Naive B cell (primary cell): ENCODE measurements around the gene PPP2R3B. TPM values are rescaled to one million over a fixed set of nuclear protein-coding genes. Genes with fewer than 3 reads are reported as not detected.
A peak's percentile ranks its signal among the peaks of the same experiment; 100 is the strongest.
"Not testable (repeated sequence)": the region's sequence is repeated elsewhere in the genome, so short reads cannot be mapped to it uniquely, and the experiment has no call there.

Experiments
- ATAC-seq, 2 donors: fragments of 150-1000 bp; cut with Tn5 transposase; 2 replicates each; pipeline ENCODE4 v1.10.0; 2021; ENCODE audit warnings: low read depth in 2 of 2, mild to moderate bottlenecking in 2 of 2, moderate library complexity in 2 of 2
- DNase-seq: peaks from one replicate; pipeline ENCODE4 v3.0.0; 2022
- H3K27ac Mint-ChIP-seq, 6 donors: one replicate each; pipeline ENCODE4 v1.8.0; 2020 to 2022; ENCODE audit warnings: mild to moderate bottlenecking in 6 of 6, mixed read lengths in 6 of 6, moderate library complexity in 5 of 6, inconsistent platforms in 2 of 6
- H3K27me3 Mint-ChIP-seq, 3 donors: one replicate each; pipeline ENCODE4 v1.8.0; 2021 to 2022; ENCODE audit warnings: mixed read lengths in 3 of 3, mild to moderate bottlenecking in 1 of 3
- H3K36me3 Mint-ChIP-seq, 2 donors: one replicate each; pipeline ENCODE4 v1.8.0; 2020 to 2022; ENCODE audit warnings: mixed read lengths in 2 of 2, inconsistent platforms in 1 of 2, mild to moderate bottlenecking in 1 of 2
- H3K4me1 Mint-ChIP-seq, 3 donors: one replicate each; pipeline ENCODE4 v1.8.0; 2020 to 2022; ENCODE audit warnings: mixed read lengths in 3 of 3, inconsistent platforms in 1 of 3, mild to moderate bottlenecking in 1 of 3, moderate library complexity in 1 of 3
- H3K4me3 Mint-ChIP-seq, 8 donors: one replicate each; pipeline ENCODE4 v1.8.0; 2020 to 2022; ENCODE audit warnings: mild to moderate bottlenecking in 8 of 8, mixed read lengths in 8 of 8, moderate library complexity in 8 of 8, inconsistent platforms in 2 of 8
- H3K9me3 Mint-ChIP-seq, 7 donors: one replicate each; pipeline ENCODE4 v1.8.0; 2020 to 2022; ENCODE audit warnings: mixed read lengths in 7 of 7, mild to moderate bottlenecking in 5 of 7, inconsistent platforms in 2 of 7, moderate library complexity in 1 of 7
- polyA plus RNA-seq, 6 donors: library from polyadenylated mRNA; unstranded; fragments of 300-500 nt; fragmentation: Illumina TruSeq; gene quantifications; one replicate each; pipeline ENCODE4 v1.2.3, GENCODE V29; 2021; ENCODE audit warnings: low read depth in 6 of 6

PPP2R3B gene
- polyA plus RNA-seq, 6 donors from 2014 or later, result 8.3 to 17.4 (median 12.4) TPM

GRCh38 chrX:421646-422391, 35.1 kb upstream of the PPP2R3B start:
- Mint-ChIP-seq H3K9me3 (peaks cover 0 to 4% (median 0%) of the 10 kb centered on the region in 7 donors), H3K36me3 (no peaks in the 10 kb centered on the region), H3K27me3 (peaks cover 0 to 21% (median 3%) of the 10 kb centered on the region in 3 donors), H3K4me3 (no peak overlapping the region), H3K4me1 (peaks cover 0 to 5% (median 2%) of the 10 kb centered on the region in 3 donors), H3K27ac (no peak overlapping the region)
- DNase-seq (no peak), ATAC-seq (peak in 1 of 2 donors; percentile 39)

DNA sequence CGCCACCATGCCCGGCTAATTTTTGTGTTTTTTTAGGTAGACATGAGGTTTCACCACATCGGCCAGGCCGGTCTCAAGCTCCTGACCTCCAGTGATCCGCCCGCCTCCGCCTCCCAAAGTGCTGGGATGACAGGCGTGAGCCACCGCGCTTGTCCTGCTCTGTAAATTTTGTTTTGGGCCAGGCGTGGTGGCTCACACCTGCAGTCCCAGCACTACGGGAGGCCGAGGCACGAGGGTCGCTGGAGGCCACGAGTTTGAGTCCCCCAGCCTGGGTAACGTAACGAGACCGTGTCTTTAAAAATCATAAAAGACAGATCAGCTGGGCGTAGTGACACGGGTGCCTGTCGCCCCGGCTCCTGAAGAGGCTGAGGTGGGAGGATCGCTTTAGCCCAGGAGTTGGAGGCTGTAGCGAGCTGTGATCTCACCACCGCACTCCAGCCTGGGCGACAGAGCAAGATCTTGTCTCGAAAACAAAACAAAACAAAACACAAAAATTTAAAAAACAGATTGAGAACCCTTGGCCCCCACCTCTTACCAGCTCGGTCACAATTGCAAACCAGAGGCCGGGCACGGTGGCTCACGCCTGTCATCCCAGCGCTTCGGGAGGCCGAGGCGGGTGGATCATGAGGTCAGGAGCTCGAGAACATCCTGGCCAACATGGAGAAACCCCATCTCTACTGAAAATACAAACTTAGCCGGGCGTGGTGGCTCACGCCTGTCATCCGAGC, 34.0 kb upstream of the PPP2R3B start:
- DNase-seq (no peak), ATAC-seq (no peak)
- no peak overlapping the region for H3K27ac Mint-ChIP-seq
- peaks cover 0 to 5% (median 2%) of the 10 kb centered on the region in 3 donors for H3K4me1 Mint-ChIP-seq
- H3K27me3 Mint-ChIP-seq, result peaks cover 0 to 9% (median 0%) of the 10 kb centered on the region in 3 donors
- peaks cover 0 to 5% (median 0%) of the 10 kb centered on the region in 7 donors for H3K9me3 Mint-ChIP-seq
- no peak overlapping the region for H3K4me3 Mint-ChIP-seq
- no peaks in the 10 kb centered on the region for H3K36me3 Mint-ChIP-seq

DNA sequence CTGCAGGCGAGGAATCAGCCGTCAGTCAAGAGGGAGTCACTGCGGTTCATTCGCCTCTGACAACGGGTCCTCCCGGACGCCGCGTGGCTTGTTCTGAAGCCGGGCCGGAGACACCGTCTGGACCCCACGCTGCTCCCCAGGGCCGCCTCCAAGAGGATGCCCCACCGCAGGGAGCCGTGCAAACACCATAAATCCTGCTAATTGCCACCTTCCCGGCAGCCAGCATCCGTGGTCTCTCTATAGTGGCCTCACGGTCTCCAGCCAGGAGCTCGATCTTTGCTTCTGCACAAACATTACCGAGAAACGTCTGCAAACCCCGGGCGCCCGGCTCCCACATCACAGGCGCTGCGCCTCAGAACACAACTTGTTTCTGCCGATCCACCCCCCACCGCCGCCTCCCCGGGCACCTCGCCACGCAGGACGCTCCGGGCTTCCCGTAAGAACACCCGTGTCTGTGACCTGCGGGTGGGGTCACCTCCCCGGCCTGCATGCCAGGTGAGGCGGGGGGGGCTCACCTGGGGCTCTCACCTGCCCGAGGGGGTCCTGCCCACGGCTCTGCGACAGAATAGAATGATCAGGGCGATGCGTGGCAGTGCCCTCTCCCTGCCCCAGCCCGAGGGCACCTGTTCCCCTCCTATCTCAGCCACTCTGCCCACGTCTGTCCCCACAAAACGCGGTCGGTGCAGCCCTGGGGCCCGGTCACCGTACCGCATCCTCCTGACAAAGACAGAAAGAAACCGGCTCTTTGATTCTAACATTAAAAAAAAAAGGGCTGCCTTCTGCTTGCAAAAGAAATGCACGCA, 32.4 kb upstream of the PPP2R3B start:
- DNase-seq, result no peak
- H3K36me3 Mint-ChIP-seq, result no peaks in the 10 kb centered on the region

DNA sequence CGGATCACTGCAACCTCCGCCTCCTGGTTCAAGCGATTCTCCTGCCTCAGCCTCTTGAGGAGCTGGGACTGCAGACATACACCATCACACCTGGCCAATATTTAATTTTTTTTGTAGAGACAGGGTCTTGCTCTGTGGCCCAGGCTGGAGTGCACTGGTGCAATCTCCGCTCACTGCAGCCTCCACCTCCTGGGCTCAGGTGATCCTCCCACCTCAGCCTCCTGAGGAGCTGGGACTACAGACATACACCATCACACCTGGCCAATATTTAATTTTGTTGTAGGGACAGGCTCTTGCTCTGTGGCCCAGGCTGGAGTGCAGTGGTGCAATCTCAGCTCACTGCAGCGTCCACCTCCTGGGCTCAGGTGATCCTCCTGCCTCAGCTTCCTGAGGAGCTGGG, 28.8 kb upstream of the PPP2R3B start:
- not testable (repeated sequence) for ATAC-seq
- peaks cover 0 to 16% (median 0%) of the 10 kb centered on the region in 3 donors for H3K27me3 Mint-ChIP-seq

More for the DNA sequence above, 32.4 kb upstream of the PPP2R3B start:
- Mint-ChIP-seq H3K9me3 (peaks cover 0 to 5% (median 0%) of the 10 kb centered on the region in 7 donors), H3K4me1 (peaks cover 0 to 5% (median 2%) of the 10 kb centered on the region in 3 donors), H3K27ac (no peak overlapping the region), H3K4me3 (peak overlapping the region in 1 of 8 donors; percentile 59), H3K27me3 (peaks cover 0 to 12% (median 0%) of the 10 kb centered on the region in 3 donors)
- no peak for ATAC-seq

DNA sequence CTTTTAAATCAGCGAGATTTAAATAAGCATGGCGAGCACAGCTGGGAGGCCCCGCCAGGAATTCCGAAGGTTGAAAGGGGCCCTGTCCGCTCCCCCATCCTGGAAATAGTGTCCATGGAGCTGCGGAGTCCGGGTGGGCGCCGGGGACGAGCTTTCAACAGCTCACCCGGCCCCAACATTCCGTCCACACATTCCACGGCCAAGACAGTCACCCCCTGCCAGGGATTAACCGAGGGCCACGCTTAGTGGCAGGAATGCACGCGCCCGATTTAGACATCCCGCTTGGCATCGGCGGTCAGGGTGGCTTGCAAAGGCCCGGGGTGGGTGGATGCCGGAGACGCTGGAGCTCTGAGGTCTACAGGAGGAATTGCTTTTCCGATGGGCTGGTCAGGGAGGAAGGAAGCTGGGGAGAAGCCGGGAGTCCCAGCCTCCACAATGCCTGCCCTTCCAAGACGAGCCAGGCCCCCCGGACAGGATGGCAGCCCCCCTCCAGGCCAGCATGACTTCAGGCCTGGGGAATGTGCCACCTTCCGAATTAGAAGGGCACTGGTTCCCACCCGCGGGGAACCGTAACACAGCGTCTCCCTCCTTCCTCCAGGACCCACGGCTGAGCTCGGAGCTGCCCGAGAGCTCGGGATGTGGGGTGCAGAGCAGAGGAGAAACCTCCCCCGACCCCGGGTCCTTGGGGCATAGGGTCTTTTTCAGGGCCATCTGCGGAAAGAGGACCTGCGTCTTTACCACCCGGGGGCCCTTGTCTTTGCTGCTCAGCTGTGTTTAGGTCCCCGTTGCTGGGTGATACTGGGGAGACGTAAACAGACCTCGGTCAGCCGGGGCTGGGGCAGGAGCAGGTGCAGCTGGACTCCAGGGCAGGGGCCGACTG, 26.9 kb upstream of the PPP2R3B start:
- H3K4me3 Mint-ChIP-seq, result peak overlapping the region in 1 of 8 donors; percentile 38
- H3K36me3 Mint-ChIP-seq, result no peaks in the 10 kb centered on the region
- DNase-seq (no peak), ATAC-seq (peak; percentile 12 to 35)
- H3K27me3 Mint-ChIP-seq, result peaks cover 0 to 16% (median 0%) of the 10 kb centered on the region in 3 donors
- H3K4me1 Mint-ChIP-seq, result peaks cover 0 to 7% (median 0%) of the 10 kb centered on the region in 3 donors
- H3K27ac Mint-ChIP-seq, result no peak overlapping the region
- peaks cover 0 to 3% (median 2%) of the 10 kb centered on the region in 7 donors for H3K9me3 Mint-ChIP-seq

More for the DNA sequence above, 28.8 kb upstream of the PPP2R3B start:
- H3K36me3 Mint-ChIP-seq, H3K27ac Mint-ChIP-seq, DNase-seq, H3K4me1 Mint-ChIP-seq, H3K4me3 Mint-ChIP-seq, H3K9me3 Mint-ChIP-seq: not testable (repeated sequence)

GRCh38 chrX:410296-410695, 23.6 kb upstream of the PPP2R3B start:
- peaks cover 0 to 16% (median 0%) of the 10 kb centered on the region in 3 donors for H3K27me3 Mint-ChIP-seq
- no peak overlapping the region for H3K4me3 Mint-ChIP-seq
- no peak overlapping the region for H3K27ac Mint-ChIP-seq
- peaks cover 0 to 3% (median 0%) of the 10 kb centered on the region in 7 donors for H3K9me3 Mint-ChIP-seq
- ATAC-seq (no peak), DNase-seq (no peak)
- H3K36me3 Mint-ChIP-seq, result no peaks in the 10 kb centered on the region
- peaks cover 0 to 7% (median 0%) of the 10 kb centered on the region in 3 donors for H3K4me1 Mint-ChIP-seq

DNA sequence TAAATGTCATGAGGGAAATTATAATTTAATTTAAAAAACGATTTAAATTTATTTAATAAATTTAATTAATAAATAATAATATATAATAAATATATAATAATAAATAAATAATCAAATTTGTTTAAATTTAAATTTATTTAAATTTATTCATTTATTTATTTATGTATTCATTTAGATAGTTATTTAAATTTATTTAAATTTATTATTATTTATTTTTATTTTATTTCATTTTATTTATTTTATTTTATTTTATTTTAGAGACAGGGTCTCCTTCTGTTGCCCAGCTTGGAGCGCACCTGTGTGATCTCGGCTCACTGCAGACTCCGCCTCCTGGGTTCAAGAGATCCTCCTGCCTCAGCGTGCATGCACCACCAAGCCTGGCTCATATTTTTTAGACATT, 18.4 kb upstream of the PPP2R3B start:
- Mint-ChIP-seq H3K36me3 (no peaks in the 10 kb centered on the region), H3K4me3 (no peak overlapping the region), H3K27me3 (no peaks in the 10 kb centered on the region), H3K4me1 (peaks cover 0 to 4% (median 0%) of the 10 kb centered on the region in 3 donors), H3K9me3 (peaks cover 0 to 4% (median 2%) of the 10 kb centered on the region in 7 donors), H3K27ac (no peak overlapping the region)
- DNase-seq (no peak), ATAC-seq (no peak)

- Mint-ChIP-seq H3K27me3 (no peaks in the 10 kb centered on the region), H3K27ac (no peak overlapping the region), H3K4me1 (peaks cover 0 to 4% (median 0%) of the 10 kb centered on the region in 3 donors), H3K9me3 (peaks cover 0 to 4% (median 2%) of the 10 kb centered on the region in 7 donors), H3K36me3 (no peaks in the 10 kb centered on the region), H3K4me3 (no peak overlapping the region)
- DNase-seq (no peak), ATAC-seq (no peak)
Measured at GRCh38 chrX:404656-405055, 17.9 kb upstream of the PPP2R3B start.

GRCh38 chrX:402857-403256, 16.1 kb upstream of the PPP2R3B start:
- no peak for DNase-seq
- no peaks in the 10 kb centered on the region for H3K27me3 Mint-ChIP-seq

DNA sequence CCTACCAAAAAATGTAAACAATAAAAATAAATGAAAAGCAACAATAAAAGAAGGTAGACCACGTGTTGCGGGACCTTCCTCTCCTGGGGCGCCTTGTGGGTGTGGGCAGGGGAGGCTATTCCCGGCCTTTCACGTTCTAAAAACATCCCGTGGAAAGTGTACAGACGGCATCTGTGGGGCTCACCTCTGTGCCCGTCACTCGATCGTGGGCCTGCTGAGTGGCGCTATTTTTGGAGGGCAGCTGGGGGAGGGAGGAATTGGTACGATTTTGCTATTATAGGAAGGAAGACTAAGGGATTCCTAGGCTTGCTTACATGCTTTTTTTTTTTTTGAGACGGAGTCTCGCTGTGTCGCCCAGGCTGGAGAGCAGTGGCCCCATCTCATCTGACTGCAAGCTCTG, 13.6 kb upstream of the PPP2R3B start:
- Mint-ChIP-seq H3K4me1 (peaks cover 0 to 8% (median 0%) of the 10 kb centered on the region in 3 donors), H3K36me3 (no peaks in the 10 kb centered on the region), H3K27me3 (no peaks in the 10 kb centered on the region), H3K9me3 (peaks cover 0 to 4% (median 0%) of the 10 kb centered on the region in 7 donors), H3K4me3 (no peak overlapping the region), H3K27ac (no peak overlapping the region)
- ATAC-seq (no peak), DNase-seq (no peak)

More at GRCh38 chrX:402857-403256, 16.1 kb upstream of the PPP2R3B start:
- peaks cover 0 to 8% (median 0%) of the 10 kb centered on the region in 3 donors for H3K4me1 Mint-ChIP-seq
- H3K9me3 Mint-ChIP-seq, result peaks cover 0 to 4% (median 0%) of the 10 kb centered on the region in 7 donors
- no peak overlapping the region for H3K4me3 Mint-ChIP-seq
- H3K27ac Mint-ChIP-seq, result no peak overlapping the region
- ATAC-seq, result no peak
- H3K36me3 Mint-ChIP-seq, result no peaks in the 10 kb centered on the region

- no peak for DNase-seq
- Mint-ChIP-seq H3K4me1 (peaks cover 0 to 4% (median 0%) of the 10 kb centered on the region in 3 donors), H3K36me3 (no peaks in the 10 kb centered on the region), H3K9me3 (peaks cover 0 to under 1% (median 0%) of the 10 kb centered on the region in 7 donors), H3K27ac (no peak overlapping the region), H3K27me3 (no peaks in the 10 kb centered on the region), H3K4me3 (peak overlapping the region in 1 of 8 donors; percentile 16)
- no peak for ATAC-seq
Measured at GRCh38 chrX:397575-397974, 10.9 kb upstream of the PPP2R3B start.

DNA sequence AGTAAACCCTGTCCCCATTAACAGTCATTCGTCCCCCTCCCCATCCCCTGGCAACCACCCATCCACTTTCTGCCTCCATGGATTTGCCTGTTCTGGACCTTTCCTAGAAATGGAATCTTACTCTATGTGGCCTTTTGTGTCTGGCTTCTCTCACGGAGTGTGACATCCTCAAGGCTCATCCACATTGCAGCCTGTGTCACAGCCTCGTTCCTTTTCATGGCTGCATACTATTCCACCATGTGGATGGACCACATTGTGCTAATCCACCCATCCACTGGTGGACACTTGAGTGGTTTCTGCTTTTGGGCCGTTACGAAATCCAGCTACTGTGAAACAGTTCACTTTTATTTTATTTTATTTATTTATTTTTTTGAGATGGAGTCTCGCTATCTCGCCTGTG, 8.1 kb upstream of the PPP2R3B start:
- Mint-ChIP-seq H3K4me3 (no peak overlapping the region), H3K9me3 (no peaks in the 10 kb centered on the region), H3K27me3 (no peaks in the 10 kb centered on the region), H3K27ac (no peak overlapping the region), H3K36me3 (no peaks in the 10 kb centered on the region), H3K4me1 (peaks cover 0 to 4% (median 0%) of the 10 kb centered on the region in 3 donors)
- ATAC-seq (no peak), DNase-seq (no peak)
